NCI-H187 treated with DMSO at 0.1 percent for 48 hours (cell line): Measurements from ENCODE around the gene MELTF.

ENCODE experiments used
- DNase-seq: peaks from one replicate; lab custom pipeline; 2025; lab: John Stamatoyannopoulos, UW

MELTF gene

GRCh38 chr3:197027151-197027895 lies 2.3 kb downstream of the MELTF start:
- no peak for DNase-seq

- DNase-seq = no peak
Observed at GRCh38 chr3:197026481-197026866, 3.1 kb downstream of the MELTF start.

GRCh38 chr3:197025736-197026480 lies 3.7 kb downstream of the MELTF start:
- DNase-seq = no peak

- DNase-seq = no peak
Observed at GRCh38 chr3:197024881-197025735, 4.5 kb downstream of the MELTF start.

- no peak for DNase-seq
Observed at GRCh38 chr3:197023998-197024651, 5.5 kb downstream of the MELTF start.

- DNase-seq = peak; percentile 72
Observed at GRCh38 chr3:197023241-197023997, 6.2 kb downstream of the MELTF start.

- no peak for DNase-seq
Observed at GRCh38 chr3:197022405-197023231, 7.0 kb downstream of the MELTF start.

GRCh38 chr3:197021729-197022404 lies 7.8 kb downstream of the MELTF start:
- DNase-seq = no peak

GRCh38 chr3:197021231-197021630 lies 8.4 kb downstream of the MELTF start:
- DNase-seq = no peak

GRCh38 chr3:197019535-197019934 lies 10.1 kb downstream of the MELTF start:
- no peak for DNase-seq

GRCh38 chr3:197019021-197019420 lies 10.6 kb downstream of the MELTF start:
- no peak for DNase-seq

- no peak for DNase-seq
Observed at GRCh38 chr3:197017003-197017402, 12.6 kb downstream of the MELTF start.

GRCh38 chr3:197015790-197016736 lies 13.6 kb downstream of the MELTF start:
- no peak for DNase-seq

- DNase-seq = no peak
Observed at GRCh38 chr3:197014942-197015575, 14.6 kb downstream of the MELTF start.

GRCh38 chr3:197014024-197014423 lies 15.6 kb downstream of the MELTF start:
- no peak for DNase-seq

- no peak for DNase-seq
Observed at GRCh38 chr3:197012540-197012883, 17.1 kb downstream of the MELTF start.

GRCh38 chr3:197011780-197012539 lies 17.7 kb downstream of the MELTF start:
- DNase-seq = no peak
